ENCODE results near the gene FAM110A.
"Not testable (repeated sequence)": the region's sequence is repeated elsewhere in the genome, so short reads cannot be mapped to it uniquely, and the experiment has no call there.

FAM110A gene

DNA sequence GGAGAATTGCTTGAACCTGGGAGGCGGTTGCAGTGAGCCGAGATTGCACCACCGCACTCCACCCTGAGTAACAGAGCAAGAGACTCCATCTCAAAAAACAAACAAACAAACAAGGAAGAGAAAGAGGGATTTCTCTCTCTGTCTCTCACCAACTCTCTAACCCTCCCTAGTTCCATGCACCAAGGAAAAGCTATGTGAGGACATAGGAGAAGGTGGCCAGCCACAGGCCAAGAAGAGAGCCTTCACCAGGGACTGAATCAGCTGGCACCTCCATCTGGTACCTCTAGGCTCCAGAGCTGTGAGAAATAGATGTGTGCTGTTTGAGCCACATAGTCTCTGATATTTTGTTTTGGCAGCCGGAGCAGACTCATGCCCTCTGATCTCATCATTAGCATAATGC, 9.0 kb upstream of the FAM110A start:
- no peak for DNase-seq

DNA sequence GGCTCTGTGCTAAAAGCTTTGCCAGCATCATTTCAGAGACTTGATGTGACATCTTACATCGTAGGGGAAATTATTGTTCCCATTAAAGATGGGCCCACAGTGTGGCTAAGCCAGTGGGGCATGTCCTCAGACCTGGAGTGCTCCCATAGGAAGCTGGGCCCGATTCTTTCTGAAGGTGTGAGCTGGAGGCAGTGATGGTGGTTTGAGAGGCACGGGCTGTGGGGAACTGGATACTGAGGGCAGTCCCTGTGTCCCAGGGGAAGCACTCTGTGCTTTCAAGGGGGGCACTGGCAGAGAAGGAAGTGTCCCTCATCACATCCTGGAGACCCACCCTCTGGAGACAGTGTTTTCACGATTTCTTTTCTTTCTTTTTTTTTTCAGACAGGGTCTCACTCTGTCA, 8.6 kb upstream of the FAM110A start:
- no peak for DNase-seq

DNA sequence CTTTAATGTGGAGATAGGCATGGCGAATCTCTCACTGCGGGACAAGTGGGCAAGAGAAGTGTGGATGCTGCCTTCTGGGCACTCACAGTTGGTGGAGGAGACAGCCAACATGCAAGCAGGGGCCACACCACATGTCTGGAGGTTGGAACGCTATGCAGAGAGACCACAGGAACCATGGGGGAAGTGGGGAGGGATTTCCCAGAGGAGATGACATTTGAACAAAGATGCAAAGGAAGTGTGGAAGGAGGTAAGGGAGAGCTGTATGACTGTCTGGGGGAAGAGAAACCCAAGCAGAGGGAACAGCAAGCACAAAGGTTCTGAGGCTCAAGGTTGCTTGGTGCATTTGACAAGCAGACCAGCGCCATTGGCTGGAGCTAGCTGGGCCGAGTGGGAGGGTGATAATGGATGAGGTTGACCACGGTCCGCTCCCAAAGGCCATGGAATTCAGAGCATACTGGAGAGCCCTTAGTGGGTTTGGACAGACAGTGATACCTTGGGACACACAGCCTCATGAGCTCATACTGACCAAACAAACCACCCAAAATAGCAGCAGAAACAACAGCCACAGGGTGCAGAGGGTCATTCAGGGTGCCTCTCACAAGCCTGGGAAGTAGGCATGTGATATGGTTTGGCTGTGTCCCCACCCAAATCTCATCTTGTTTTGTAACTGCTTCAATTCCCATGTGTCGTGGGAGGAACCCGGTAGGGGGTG, 7.6 kb upstream of the FAM110A start:
- no peak for DNase-seq

DNA sequence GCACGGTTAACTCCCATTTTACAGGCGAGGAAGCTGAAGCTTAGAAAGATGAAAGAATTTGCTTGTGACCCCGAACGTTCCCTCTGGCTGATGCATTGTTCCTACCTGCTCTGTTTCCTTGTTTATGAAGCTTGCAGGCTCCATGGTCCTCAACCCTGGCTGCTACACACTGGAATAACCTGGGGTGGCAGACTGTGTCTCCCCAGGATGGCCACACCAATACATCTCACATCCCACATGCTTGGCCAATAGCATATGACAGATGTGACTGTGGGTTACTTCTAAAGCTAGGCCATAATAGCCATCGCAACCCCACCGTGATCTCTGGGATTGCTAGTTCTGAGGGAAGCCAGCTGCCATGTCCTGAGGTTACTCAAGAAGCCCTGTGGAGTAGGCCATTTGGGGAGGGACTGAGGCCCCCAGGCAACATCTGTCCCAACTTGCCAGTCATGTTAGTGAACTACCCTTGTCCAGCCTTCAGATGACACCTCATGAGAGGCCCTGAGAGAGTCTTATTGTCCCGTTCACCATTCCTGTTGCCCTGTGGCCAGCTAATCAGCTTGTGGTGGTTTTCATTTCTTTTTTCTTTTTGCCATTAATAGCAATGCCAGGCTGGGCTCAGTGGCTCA, 6.7 kb upstream of the FAM110A start:
- no peak for DNase-seq

DNA sequence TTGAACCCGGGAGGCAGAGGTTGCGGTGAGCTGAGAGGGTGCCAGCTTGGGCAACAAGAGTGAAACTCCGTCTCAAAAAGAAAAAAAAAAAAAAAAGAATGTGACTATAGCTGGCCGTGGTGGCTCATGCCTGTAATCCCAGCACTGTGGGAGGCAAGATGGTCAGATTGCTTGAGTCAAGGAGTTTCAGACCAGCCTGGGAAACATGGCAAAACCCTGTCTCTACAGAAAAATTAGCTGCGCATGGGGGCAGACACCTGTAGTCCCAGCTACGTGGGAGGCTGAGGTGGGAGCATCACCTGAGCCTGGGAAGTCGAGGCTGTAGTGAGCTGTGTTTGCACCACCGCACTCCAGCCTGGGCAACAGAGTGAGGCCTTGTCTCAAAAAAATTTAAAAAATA, 5.5 kb upstream of the FAM110A start:
- not testable (repeated sequence) for DNase-seq

DNA sequence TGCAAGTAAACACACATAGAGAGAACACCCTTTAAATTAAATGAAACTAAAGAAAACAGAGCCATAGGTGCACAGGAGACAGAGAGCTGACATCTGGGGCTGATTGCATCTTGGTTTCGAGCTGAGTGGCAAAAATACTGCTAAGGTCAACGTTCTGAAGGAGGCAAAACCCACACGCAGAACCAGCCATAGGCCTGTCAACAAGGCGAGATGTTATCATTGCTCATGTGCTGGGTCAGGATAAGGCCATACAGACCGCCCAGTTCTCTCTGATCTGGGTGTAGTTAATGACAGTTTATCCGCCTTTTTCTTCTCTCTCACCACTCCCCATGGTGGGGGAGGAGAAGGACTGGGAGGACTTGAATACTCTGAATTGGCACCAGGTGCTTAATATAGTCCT, 4.5 kb upstream of the FAM110A start:
- DNase-seq, result no peak

DNA sequence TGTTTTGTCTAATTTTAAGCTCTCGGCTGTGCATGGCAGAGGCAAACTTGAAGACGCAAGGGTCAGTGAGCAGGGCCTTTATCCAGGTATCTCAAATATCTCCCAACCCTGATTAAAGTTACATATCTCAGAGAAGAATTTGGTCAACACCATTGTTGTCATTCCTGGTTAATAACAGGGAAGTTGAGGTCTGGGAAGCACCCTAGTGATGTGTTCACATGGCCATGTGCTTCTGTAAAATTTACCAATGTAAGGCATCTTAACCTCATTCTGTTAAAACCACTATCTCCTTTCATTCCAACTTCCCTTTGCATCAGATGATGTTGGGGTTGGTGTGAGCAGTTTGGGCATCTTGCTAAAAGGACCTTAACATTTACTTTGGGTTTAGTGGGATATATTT, 4.0 kb upstream of the FAM110A start:
- DNase-seq, result no peak

DNA sequence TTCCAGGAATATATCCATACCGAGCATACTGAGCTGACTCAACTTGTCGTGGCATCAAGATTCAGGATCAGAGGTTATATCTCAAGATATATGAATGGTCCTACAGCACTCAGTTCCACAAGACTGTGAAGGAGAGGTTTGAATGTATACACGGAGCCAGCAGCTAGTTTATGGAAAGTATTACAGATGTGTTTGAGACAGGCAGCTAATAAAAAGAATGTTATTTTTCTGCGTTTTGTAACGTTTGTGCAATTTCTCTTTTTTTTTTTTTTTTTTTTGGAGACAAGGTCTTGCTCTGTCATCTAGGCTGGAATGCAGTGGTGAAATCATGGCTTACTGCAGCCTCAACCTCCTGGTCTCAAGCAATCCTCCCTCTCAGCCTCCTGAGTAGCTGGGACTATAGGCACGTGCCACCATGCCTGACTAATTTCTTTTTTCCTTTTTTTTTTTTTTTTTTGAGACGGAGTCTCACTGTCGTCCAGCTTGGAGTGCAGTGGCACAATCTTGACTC, 3.4 kb upstream of the FAM110A start:
- no peak for DNase-seq

DNA sequence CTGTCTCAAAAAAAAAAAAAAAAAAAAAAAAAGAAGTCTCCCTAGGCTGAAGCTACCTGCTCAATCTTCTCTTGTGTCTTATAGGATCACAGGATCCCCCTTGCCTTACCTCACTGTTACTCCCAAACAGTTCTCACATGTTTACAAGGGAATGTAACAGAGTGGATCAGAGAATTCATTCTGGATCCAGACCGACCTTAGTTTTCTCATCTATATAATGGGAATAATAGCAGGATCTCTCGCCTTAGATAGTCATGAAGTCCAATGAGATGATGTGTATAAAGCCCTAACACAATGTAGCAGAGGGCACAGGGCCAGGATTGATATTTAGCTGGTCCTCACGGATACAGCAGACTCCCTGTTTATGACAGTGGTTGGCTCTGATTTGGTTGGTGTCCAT, 2.3 kb upstream of the FAM110A start:
- no peak for DNase-seq

DNA sequence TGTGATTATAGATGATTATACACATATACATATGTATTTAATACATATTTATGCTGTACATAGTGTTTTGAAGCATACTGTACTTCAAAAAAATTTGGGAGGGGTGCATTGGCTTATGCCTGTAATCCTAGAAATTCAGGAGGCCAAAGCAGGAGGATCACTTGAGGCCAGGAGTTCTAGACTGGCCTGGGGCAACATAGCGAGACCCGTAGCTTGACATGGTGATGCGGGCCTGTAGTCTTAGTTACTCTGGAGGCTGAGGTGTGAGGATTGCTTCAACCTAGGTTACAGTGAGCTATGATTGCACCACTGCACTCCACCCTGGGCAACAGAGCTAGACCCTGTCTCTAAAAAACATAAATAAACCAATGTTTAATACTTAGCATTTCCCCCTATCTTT, 1.6 kb upstream of the FAM110A start:
- DNase-seq, result no peak

DNA sequence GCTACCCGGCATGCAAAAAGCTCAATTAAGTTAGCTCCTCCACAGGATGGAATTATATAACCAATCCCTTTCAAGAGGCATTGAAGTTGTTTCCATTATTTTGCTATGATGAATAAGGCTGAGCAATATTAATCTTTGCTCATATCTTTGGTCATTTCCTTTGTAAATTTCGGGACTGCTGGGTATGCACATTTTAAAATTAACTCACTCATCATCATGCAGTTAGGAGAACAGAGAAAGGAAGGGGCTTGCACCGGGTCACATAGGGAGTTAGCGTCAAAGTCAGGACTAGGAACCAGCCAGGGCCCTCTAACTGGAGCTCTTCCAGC, 430 bp upstream of the FAM110A start:
- no peak for DNase-seq

DNA sequence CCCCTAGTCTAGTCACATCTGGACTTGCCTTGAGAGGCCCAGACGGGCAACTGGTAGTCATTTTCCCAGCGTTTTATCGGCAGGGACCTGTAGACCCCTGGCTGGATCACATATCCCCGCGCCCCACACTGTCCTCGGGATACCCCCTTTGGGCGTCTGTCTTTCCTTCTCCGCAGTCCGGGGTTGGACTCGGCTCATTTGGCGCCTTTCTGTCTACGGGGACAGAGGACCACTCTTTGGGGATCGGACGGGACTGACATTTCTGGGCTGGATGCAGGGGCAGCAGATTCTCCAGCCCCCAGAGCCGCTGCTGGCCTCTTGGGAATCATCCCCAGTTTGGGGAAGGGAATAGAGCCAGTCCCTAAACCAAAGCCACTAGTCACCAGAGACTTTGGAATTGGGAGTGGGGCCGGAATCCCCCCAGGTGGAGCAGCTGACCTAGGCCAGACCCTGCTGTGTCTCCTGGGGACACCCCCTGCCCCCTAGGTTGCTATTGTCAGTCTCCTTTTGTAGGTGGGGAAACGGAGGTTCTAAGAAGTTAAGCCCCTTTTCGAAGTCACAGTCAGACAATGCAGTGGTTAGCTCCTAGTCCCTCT, 734 bp downstream of the FAM110A start:
- no peak for DNase-seq

DNA sequence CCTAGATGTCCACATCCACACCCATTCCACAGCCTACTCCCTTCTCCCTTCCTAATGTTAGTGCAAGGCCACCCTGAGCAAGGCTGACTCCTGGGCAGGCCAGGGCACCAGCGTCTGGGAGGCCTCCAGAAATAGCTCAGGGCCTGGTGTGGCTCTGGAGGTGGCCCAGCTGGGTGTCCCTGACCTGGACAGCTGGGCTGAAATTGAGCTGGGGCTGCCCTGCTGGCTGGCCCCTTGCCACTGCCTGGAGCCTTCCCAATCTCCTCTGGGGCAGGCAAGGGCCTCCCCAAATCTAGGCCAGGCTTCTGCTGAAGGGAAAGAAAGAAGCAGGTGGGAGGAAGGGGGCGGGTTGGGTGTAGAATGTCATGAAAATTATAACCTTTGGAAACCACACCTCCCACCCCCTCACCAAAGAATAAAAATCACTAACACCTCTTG, 2.1 kb downstream of the FAM110A start:
- DNase-seq, result no peak

DNA sequence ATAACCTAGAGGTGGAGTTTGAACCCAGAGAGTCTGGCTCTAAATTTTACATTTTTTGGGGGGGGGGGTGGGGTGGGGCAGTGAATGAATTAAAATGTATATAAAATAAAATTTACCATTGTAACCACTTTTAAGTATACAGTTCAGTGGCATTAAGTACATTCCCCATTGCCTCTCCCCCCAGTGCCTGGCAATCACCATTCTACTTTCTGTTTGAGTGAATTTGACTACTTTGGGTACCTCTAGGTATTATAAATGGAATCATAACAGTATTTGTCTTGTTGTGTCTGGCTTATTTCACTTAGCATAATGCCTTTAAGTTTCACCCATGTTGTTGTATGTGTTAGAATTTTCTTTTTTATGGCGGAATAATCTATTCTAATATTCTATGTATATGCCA, 2.7 kb downstream of the FAM110A start:
- no peak for DNase-seq

DNA sequence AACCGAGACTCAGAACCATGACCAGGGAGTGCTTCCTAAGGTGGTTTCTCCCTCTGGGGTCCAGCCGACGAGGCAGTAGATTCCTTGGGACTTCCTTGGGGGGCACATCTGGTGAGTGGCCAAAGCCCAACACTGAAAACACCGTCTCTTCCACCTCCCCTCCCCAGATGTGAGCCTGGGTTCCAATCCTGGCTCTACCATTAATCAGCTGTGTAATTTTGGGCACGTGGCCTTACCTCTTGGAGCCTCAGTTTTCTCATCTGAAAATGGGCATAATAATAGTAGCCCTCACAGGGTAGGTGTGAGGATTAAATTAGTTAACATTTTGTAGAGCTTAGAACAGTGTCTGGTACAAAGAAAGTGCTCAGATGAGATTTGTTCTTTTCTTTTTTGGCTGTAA, 5.5 kb downstream of the FAM110A start:
- no peak for DNase-seq

DNA sequence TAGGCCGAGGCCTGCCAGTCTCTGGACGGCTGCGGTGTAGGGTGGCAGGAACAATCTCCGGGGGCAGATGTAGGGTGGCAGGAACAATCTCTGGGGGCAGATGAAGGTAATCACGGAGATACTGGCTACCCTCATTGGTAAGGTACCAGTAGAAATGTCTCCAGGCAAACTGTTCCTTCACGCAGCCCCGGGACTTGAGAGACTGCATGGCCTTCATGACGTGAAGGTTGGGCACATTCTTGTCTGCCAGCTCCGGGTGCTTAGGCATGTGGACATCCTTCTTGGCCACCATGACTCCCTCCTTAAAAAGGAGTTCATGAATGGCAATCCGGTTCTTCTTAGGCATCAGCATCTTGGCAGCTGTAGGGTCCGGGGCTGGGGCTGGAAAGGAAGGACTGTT, 6.1 kb downstream of the FAM110A start:
- no peak for DNase-seq

DNA sequence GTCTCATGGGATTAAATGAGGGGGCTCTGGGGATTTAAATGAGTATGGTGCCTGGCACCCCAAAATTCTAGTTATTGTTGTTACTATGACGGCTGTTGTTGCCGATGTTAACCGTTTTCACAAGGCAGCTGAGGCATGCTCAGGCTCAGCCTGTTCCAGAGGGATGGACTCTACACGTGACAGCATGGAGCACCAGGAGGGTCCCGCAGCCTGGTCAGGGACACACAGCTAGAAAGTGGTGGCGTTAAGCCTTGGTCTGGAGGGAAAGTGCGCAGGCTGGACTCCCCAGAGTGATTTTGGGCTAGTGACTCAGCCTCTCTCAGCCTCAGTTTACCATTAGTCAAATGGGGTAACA, 7.0 kb downstream of the FAM110A start:
- no peak for DNase-seq

DNA sequence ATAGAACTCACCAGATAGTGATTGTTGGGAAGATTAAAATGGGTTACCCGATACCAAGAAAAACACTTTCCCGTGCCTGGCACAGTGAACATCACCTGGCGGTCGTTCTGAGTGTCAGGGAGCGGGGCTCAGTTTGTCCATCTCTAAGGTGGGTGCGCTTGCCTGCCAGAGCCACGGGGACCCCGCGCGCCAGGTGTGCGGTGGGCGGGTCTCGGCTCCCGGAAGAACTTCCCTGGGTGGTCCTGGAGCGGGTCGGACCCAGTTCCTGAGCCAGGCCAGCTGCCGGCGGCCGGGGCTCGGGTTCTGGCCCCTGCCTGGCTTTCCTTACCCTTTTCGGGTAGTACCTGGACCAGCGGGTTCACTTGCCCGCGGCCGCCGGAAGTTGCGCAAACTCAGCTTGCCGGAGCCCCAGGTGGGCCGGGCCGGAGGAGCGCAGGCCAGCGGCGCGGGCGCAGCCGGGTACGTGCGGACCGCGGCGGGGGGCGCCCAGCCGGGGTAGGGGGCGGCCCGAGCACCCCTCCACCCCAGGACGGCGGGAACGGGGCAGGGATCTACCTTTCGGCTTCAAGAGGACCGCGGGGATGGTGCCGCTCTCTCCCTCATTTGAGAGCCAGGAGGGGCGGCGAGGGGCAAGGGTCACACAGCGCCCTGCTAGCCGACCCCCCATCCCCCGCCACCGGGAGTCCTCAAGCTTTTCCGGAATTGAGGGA, 7.5 kb downstream of the FAM110A start:
- peak in 1 of 5 donors; percentile 16 for DNase-seq

DNA sequence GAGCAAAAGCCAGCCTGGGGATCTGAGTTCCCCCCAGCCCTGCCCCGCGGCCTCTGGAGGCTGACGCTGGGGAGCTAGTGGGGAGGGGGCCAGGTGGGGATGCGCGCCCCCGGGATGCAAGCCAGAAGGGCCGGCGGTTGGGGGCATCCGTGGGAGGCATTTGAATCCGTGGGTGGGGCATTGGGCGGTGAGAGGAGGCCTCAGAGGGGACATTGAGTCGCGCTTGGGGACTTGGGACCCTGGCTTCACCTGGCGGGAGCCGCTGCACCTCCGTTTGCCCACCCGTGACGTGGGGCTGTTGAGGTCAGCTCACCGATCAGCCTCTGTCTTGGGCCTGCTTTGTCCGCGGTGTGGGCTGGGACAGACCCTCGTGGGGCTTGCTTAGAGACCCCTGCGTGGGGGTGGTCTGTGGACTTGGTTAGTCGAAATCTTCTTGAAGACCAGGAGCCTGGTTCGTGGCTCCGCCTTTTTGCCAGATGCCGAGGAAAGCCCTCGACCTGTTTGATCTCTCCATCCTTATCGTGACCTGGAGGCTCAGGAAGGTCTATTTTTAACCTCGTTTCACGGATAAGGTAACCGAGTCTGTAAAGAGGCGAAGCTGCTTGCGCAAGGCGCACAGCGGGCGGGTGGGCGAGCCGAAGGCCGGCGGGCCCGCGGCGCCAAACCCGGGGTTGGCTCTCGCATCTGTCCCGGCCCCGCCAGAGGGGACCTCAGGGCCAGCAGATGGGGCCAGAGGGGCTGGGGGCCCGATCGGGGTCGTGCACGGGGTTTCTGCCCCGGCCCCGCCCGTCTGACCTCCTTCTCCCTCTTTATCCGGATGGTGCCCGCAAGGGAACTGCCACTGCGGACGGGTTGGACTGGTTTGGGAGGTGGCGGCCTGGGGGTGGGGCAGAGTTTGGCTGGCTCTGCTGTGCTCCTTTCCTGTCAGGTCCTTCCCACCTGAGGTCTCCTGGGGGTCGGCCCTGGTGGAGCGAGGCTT, 8.3 kb downstream of the FAM110A start:
- no peak for DNase-seq

DNA sequence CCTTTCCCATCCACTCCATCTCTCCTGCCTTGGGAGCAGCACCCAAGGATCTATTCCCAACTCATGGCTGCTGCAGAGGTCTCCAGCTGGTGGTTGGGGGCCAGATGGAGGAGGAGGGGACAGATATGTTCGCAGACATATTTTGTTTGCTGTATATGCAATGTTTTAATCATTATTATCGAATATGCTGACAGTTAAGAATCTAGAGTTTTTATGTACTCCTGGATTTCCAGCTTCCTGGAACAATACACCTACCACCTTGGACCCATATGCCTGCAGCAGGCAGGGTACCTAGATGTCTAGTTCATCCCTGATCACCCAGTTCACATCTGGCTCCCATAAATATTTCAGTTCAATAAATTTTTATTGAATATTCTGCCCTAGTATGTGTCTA, 9.0 kb downstream of the FAM110A start:
- no peak for DNase-seq

DNA sequence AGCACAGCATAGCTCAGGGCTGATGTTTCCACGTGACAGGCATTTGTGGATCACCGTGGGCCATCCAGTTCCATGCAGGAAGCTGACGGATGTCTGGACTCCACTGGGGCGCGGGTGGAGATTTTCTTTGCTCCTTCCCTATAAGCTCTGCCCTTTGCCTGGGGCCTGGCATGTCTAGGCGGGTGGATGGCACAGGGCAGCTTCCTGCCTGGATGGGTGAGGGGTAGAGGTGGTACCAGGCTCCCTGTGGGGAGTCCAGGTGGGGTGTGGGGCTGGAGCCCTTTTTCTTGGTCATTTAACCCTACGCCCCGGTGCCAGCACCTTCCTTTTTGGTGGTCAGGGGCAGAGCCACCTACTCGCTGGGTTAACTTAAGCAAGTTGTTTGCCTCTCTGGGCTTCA, 10.4 kb downstream of the FAM110A start:
- DNase-seq, result no peak

DNA sequence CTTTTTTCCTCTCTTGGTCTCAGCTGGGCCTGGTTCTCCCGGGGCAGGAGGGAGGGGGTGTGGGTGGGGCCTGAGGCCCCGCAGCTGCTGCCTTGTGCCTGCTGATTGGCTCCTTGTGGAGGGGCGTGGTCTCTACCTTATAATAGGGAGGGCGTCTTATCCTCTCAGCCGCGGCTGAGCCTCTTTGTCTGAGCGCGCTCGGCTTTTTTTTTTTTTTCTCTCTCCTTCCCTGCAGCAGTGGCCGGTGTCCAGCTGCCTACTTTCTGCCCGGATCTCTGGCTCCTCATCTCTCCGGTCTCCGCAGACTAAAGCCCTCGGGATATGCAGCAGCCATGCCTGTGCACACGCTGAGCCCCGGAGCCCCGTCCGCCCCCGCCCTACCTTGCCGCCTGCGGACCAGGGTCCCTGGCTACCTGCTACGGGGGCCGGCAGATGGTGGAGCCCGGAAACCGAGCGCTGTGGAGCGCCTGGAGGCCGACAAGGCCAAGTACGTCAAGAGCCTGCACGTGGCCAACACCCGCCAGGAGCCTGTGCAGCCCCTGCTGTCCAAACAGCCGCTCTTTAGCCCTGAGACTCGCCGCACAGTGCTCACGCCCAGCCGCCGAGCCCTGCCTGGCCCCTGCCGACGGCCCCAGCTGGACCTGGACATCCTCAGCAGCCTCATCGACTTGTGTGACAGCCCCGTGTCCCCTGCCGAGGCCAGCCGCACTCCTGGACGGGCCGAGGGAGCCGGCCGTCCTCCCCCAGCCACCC, 11.1 kb downstream of the FAM110A start:
- DNase-seq, result peak; percentile 85 to 92 (median 90)

Data from T-helper 1 cell (primary cell).